ENCODE measurements around the gene S100A1. TPM values are rescaled to one million over a fixed set of nuclear protein-coding genes. Genes with fewer than 3 reads are reported as not detected.

Gene S100A1
- total and polyA plus RNA-seq, 2 of the 8 experiments (the other 6 are each of a cell fraction or from before 2014, with no cell fraction given), result 2.0 TPM; not detected in 1

GRCh38 chr1:153638261-153638660, 10.0 kb downstream of the S100A1 start:
- no peak overlapping the region for H3K18ac ChIP-seq (ENCODE audit: extremely low read depth, low read length)
- peaks cover 0 to 47% of the 10 kb centered on the region in 2 experiments; a peak in 3 of 4 replicates for H3K79me2 ChIP-seq (ENCODE audit: control insufficient read depth in 1 of 2, insufficient read depth in 2 of 2, low read length in 2 of 2)
- 85% methylated on average over 6 of the region's 6 CpGs; no CpG with 5 or more reads in 1 of the 2 experiments for WGBS, 2 experiments (ENCODE audit: extremely low coverage in 1 of 2, insufficient coverage in 1 of 2, insufficient read length in 1 of 2, insufficient replicate concordance in 2 of 2, low coverage in 1 of 2, low lambda C conversion rate in 2 of 2, missing lambda C conversion rate in 1 of 2)
- no peak overlapping the region for H2BK120ac ChIP-seq (replicated peaks; ENCODE audit: low read depth, low read length)
- H4K20me1 ChIP-seq (replicated peaks in 1 of 2; ENCODE audit: control insufficient read depth in 1 of 2, insufficient read depth in 2 of 2, low read length in 2 of 2), result peaks cover 4 to 6% of the 10 kb centered on the region in 2 experiments
- peak overlapping the region; percentile 18; the same call in 1 of the 2 replicates for H4K8ac ChIP-seq (ENCODE audit: extremely low read depth, insufficient read depth, low read length)
- no peak overlapping the region for H2AK5ac ChIP-seq (ENCODE audit: low read depth, low read length)
- H2BK12ac ChIP-seq (ENCODE audit: low read depth, low read length), result no peak overlapping the region
- H3K56ac ChIP-seq (replicated peaks; ENCODE audit: insufficient read length, low read depth, low read length), result no peak overlapping the region
- no peak overlapping the region for H3K4ac ChIP-seq (replicated peaks; ENCODE audit: insufficient read length, low read depth, low read length)
- no peak overlapping the region for H4K91ac ChIP-seq (replicated peaks; ENCODE audit: insufficient read length, low read length)
- no peak overlapping the region for H3K4me2 ChIP-seq (ENCODE audit: insufficient read depth in 1 of 2, low read depth in 2 of 2, low read length in 2 of 2)
- H2BK20ac ChIP-seq (ENCODE audit: low read length), result no peak overlapping the region
- H3K23me2 ChIP-seq (ENCODE audit: low read depth, low read length), result no peaks in the 10 kb centered on the region
- H2BK5ac ChIP-seq (ENCODE audit: low read depth, low read length), result no peak overlapping the region
- H3K36me3 ChIP-seq (ENCODE audit: control insufficient read depth in 2 of 4, insufficient read depth in 4 of 4, low read length in 3 of 4), result peaks cover 50 to 74% (median 67%) of the 10 kb centered on the region in 4 experiments
- no peak overlapping the region for H2BK15ac ChIP-seq (ENCODE audit: low read length)
- no peak overlapping the region for H3K23ac ChIP-seq (ENCODE audit: insufficient read length)
- H2AFZ ChIP-seq (ENCODE audit: low read length), result no peak overlapping the region
- ChIA-PET POLR2A (ENCODE audit: partially characterized antibody) (interaction anchor here (0.9 to 16.2 kb wide), 6 partner anchors 8 to 138 kb away, joined by 3 to 343 read pairs (median 18); partner anchors contain the start of genes ILF2, S100A1, S100A13 and S100A16), CTCF (ENCODE audit: partially characterized antibody) (interaction anchor here (0.6 to 5.4 kb wide), 12 partner anchors 10 to 159 kb away, joined by 3 to 28 read pairs (median 3); partner anchors contain the start of genes S100A1 and S100A13)
- peaks cover 0 to 3% (median 3%) of the 10 kb centered on the region in 4 experiments; a peak in 5 of 7 replicates for H3K4me1 ChIP-seq (replicated peaks in 1 of 4; ENCODE audit: control insufficient read depth in 3 of 4, insufficient read depth in 4 of 4, low read length in 3 of 4)
- no peak overlapping the region for H3K4me3 ChIP-seq (ENCODE audit: extremely low read depth in 1 of 4, insufficient read depth in 2 of 4, low read depth in 3 of 4, low read length in 4 of 4)
- no peaks in the 10 kb centered on the region for H3K9me3 ChIP-seq (ENCODE audit: insufficient read depth in 2 of 2, low read depth in 1 of 2, low read length in 1 of 2)
- H4K5ac ChIP-seq (ENCODE audit: insufficient read length, low read depth, low read length), result no peak overlapping the region
- H3K79me1 ChIP-seq (ENCODE audit: low read depth, low read length), result no peaks in the 10 kb centered on the region
- FAIRE-seq, result no peak
- H3K27me3 ChIP-seq (replicated peaks in 1 of 4; ENCODE audit: control insufficient read depth in 3 of 4, extremely low read depth in 1 of 4, insufficient read depth in 3 of 4, low read length in 3 of 4), result no peaks in the 10 kb centered on the region
- no peak for DNase-seq (ENCODE audit: low read depth in 1 of 2, low spot score in 2 of 2)
- no peak overlapping the region for H3K27ac ChIP-seq (ENCODE audit: low read depth, low read length)
- no peak overlapping the region for H3K14ac ChIP-seq (ENCODE audit: insufficient read length)
- H3K9ac ChIP-seq (replicated peaks in 1 of 4; ENCODE audit: extremely low read depth in 1 of 4, low read depth in 3 of 4, low read length in 3 of 4), result no peak overlapping the region
- TF ChIP-seq SIX5 (IDR thresholded peaks at IDR 0.05; ENCODE audit: low read depth, low read length), result no peak
- TF ChIP-seq HDAC6 (IDR thresholded peaks at IDR 0.05; ENCODE audit: low read depth, low read length), result no peak
- TF ChIP-seq TEAD4 (IDR thresholded peaks at IDR 0.05; ENCODE audit: low read depth, low read length), result no peak
- TF ChIP-seq EGR1 (IDR thresholded peaks at IDR 0.05; ENCODE audit: borderline replicate concordance, low read depth, low read length), result no peak
- no peak for TF ChIP-seq CREB1 (IDR thresholded peaks at IDR 0.05)
- no peak for TF ChIP-seq ASH2L (IDR thresholded peaks at IDR 0.05; ENCODE audit: low read length)
- TF ChIP-seq POLR2A (IDR thresholded peaks at IDR 0.05; ENCODE audit: control extremely low read depth in 1 of 2, low read depth in 2 of 2, low read length in 2 of 2), result no peak; a peak in 1 of 3 replicates
- no peak for TF ChIP-seq HDAC2 (IDR thresholded peaks at IDR 0.05; ENCODE audit: borderline replicate concordance in 1 of 2, low read depth in 2 of 2, low read length in 2 of 2)
- no peak for TF ChIP-seq YY1 (IDR thresholded peaks at IDR 0.05; ENCODE audit: low read depth, low read length)
- TF ChIP-seq PHF8 (conservative IDR thresholded peaks at IDR 0.05; ENCODE audit: low read depth, low read length), result no peak
- TF ChIP-seq SIRT6 (IDR thresholded peaks at IDR 0.05; ENCODE audit: low read length), result no peak
- no peak for TF ChIP-seq ZNF274 (IDR thresholded peaks at IDR 0.05; ENCODE audit: borderline replicate concordance, extremely low read depth, low read length)
- no peak for TF ChIP-seq CTBP2 (IDR thresholded peaks at IDR 0.05; ENCODE audit: borderline replicate concordance, insufficient read depth, insufficient read length, low read length)

All from H1 (cell line).